H1 (cell line): Measurements from ENCODE around the gene SDC4.

Experiments used
- BACH1 ChIP-seq: IDR thresholded peaks from 2 replicates; pipeline ENCODE4 v1.6.1; 2012; ENCODE audit warnings: low read length, improper control_type of control experiment
- EP300 ChIP-seq, 2 experiments: IDR thresholded peaks; 1 replicate in 1 of 2; 2 replicates in 1 of 2; pipeline ENCODE4 v1.6.1; 2011 to 2012; ENCODE audit warnings: low read depth in 2 of 2, low read length in 2 of 2, mild to moderate bottlenecking in 2 of 2, borderline replicate concordance in 1 of 2, inconsistent platforms in 1 of 2, moderate library complexity in 1 of 2
- EZH2 ChIP-seq: fragments of 200-600 bp; sonication (generic); IDR thresholded peaks from 2 replicates; pipeline ENCODE4 v1.7.1; 2012; ENCODE audit warnings: low read depth, mild to moderate bottlenecking, moderate library complexity, low read length, inconsistent platforms; ENCODE audit not compliant: severe bottlenecking
- KDM1A ChIP-seq: fragments of 200-600, 300-600 bp; sonication (generic); IDR thresholded peaks from 2 replicates; pipeline ENCODE4 v1.7.1; 2016; ENCODE audit warnings: mild to moderate bottlenecking, low read length, borderline replicate concordance
- YY1 ChIP-seq: IDR thresholded peaks from 2 replicates; pipeline ENCODE4 v1.6.1; 2011; ENCODE audit warnings: low read depth, mild to moderate bottlenecking, low read length
- TF ChIP-seq, protein P1 (sequence below), 3 experiments: IDR thresholded peaks; 1 replicate in 2 of 3; 2 replicates in 1 of 3; pipeline versions ENCODE4 v1.5.1 to v1.6.1; 2011; ENCODE audit warnings: low read length in 3 of 3, mild to moderate bottlenecking in 3 of 3, inconsistent platforms in 2 of 3, low read depth in 1 of 3, moderate library complexity in 1 of 3; ENCODE audit not compliant: insufficient read depth in 1 of 3; ENCODE audit errors: control extremely low read depth in 1 of 3
- TF ChIP-seq, protein P2 (sequence below): IDR thresholded peaks from 2 replicates; pipeline ENCODE4 v1.6.1; 2011; ENCODE audit warnings: low read depth, mild to moderate bottlenecking, low read length; ENCODE audit not compliant: insufficient read depth

DNA sequence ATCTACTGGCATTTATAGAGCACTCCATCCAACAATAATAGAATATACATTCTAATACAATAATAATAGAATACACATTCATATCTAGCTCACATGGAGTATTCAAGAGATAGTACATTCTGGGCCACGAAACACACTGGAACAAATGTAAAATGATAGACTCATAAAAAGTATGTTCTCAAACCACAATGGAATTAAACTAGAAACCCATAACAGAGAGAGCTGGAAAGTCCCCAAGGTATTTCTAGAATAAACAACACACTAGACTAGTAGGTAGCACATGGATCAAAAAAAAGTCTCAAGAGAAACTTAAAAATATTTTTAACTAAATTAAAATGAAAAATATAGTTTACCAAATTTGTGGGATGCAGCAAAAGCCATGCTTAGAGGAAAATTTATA, 39.0 kb upstream of the SDC4 start:
- TF ChIP-seq, protein P1, sequence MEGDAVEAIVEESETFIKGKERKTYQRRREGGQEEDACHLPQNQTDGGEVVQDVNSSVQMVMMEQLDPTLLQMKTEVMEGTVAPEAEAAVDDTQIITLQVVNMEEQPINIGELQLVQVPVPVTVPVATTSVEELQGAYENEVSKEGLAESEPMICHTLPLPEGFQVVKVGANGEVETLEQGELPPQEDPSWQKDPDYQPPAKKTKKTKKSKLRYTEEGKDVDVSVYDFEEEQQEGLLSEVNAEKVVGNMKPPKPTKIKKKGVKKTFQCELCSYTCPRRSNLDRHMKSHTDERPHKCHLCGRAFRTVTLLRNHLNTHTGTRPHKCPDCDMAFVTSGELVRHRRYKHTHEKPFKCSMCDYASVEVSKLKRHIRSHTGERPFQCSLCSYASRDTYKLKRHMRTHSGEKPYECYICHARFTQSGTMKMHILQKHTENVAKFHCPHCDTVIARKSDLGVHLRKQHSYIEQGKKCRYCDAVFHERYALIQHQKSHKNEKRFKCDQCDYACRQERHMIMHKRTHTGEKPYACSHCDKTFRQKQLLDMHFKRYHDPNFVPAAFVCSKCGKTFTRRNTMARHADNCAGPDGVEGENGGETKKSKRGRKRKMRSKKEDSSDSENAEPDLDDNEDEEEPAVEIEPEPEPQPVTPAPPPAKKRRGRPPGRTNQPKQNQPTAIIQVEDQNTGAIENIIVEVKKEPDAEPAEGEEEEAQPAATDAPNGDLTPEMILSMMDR (IDR thresholded peaks at IDR 0.05; ENCODE audit: control extremely low read depth in 1 of 3, insufficient read depth in 1 of 3, low read depth in 1 of 3, low read length in 3 of 3) = no peak
- TF ChIP-seq, protein P2, sequence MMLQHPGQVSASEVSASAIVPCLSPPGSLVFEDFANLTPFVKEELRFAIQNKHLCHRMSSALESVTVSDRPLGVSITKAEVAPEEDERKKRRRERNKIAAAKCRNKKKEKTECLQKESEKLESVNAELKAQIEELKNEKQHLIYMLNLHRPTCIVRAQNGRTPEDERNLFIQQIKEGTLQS = no peak
- TF ChIP-seq EP300 (IDR thresholded peaks at IDR 0.05; ENCODE audit: borderline replicate concordance in 1 of 2, low read depth in 2 of 2, low read length in 2 of 2) (no peak), BACH1 (no peak), KDM1A (no peak), EZH2 (no peak), YY1 (no peak)
